Ectodermal cell (in vitro differentiated cells): ENCODE measurements around the gene FAM200C.
"Not testable (repeated sequence)": the region's sequence is repeated elsewhere in the genome, so short reads cannot be mapped to it uniquely, and the experiment has no call there.

Source experiments
- H3K27ac ChIP-seq: 2 replicates; pipeline ENCODE4 v1.7.0; 2013; ENCODE audit warnings: mild to moderate bottlenecking, low read depth, low read length; ENCODE audit not compliant: insufficient read depth, poor library complexity, severe bottlenecking
- H3K27me3 ChIP-seq: 2 replicates; pipeline ENCODE4 v1.7.0; 2013; ENCODE audit warnings: mild to moderate bottlenecking, low read length; ENCODE audit not compliant: insufficient read depth, control insufficient read depth, poor library complexity, severe bottlenecking
- H3K36me3 ChIP-seq: one replicate; pipeline ENCODE4 v1.7.0; 2013; ENCODE audit warnings: low read length; ENCODE audit not compliant: control insufficient read depth, insufficient read depth
- H3K4me1 ChIP-seq: one replicate; pipeline ENCODE4 v1.7.0; 2013; ENCODE audit warnings: low read length; ENCODE audit not compliant: control insufficient read depth, insufficient read depth
- H3K4me3 ChIP-seq: 2 replicates; pipeline ENCODE4 v1.7.0; 2013; ENCODE audit warnings: low read depth, low read length, control low read depth; ENCODE audit not compliant: insufficient read depth
- H3K9me3 ChIP-seq: 2 replicates; pipeline ENCODE4 v1.7.0; 2013; ENCODE audit warnings: mild to moderate bottlenecking, low read length, moderate library complexity; ENCODE audit not compliant: control insufficient read depth
- WGBS, 2 experiments: methylation state at CpG; one replicate each; pipeline ENCODE4 v1.1.7; 2013; ENCODE audit warnings: missing lambda C conversion rate in 2 of 2; 5-methylcytosine and 5-hydroxymethylcytosine counted together

Gene FAM200C

GRCh38 chr5:160438316-160439204 lies 38.7 kb upstream of the FAM200C start:
- Histone ChIP-seq H3K9me3 (no peaks in the 10 kb centered on the region), H3K36me3 (no peaks in the 10 kb centered on the region), H3K4me1 (peaks cover 1% of the 10 kb centered on the region), H3K27me3 (no peaks in the 10 kb centered on the region), H3K27ac (no peak overlapping the region), H3K4me3 (peak overlapping the region; percentile 18)
- 18 to 19% methylated on average over 18 of the region's 18 CpGs for WGBS, 2 experiments

- peaks cover 7% of the 10 kb centered on the region for H3K4me1 ChIP-seq
- H3K27ac ChIP-seq, result no peak overlapping the region
- no peaks in the 10 kb centered on the region for H3K36me3 ChIP-seq
- no peak overlapping the region for H3K4me3 ChIP-seq
- H3K9me3 ChIP-seq, result no peaks in the 10 kb centered on the region
- H3K27me3 ChIP-seq, result no peaks in the 10 kb centered on the region
Observed at GRCh38 chr5:160437271-160437670, 37.4 kb upstream of the FAM200C start.

- H3K27ac ChIP-seq, H3K36me3 ChIP-seq, H3K4me3 ChIP-seq, H3K9me3 ChIP-seq, H3K27me3 ChIP-seq, H3K4me1 ChIP-seq: not testable (repeated sequence)
- WGBS, 2 experiments, result 60 to 72% methylated on average over 6 of the region's 6 CpGs
Observed at GRCh38 chr5:160436661-160437060, 36.8 kb upstream of the FAM200C start.

- Histone ChIP-seq H3K36me3 (no peaks in the 10 kb centered on the region), H3K9me3 (no peaks in the 10 kb centered on the region), H3K4me1 (peaks cover 7% of the 10 kb centered on the region), H3K27me3 (no peaks in the 10 kb centered on the region), H3K4me3 (no peak overlapping the region), H3K27ac (no peak overlapping the region)
- 92 to 99% methylated on average over 4 of the region's 4 CpGs for WGBS, 2 experiments
Observed at GRCh38 chr5:160436017-160436416, 36.2 kb upstream of the FAM200C start.

- WGBS, 2 experiments, result 90 to 91% methylated on average over 1 of the region's 1 CpG
- Histone ChIP-seq H3K9me3 (no peaks in the 10 kb centered on the region), H3K4me1 (peaks cover 7% of the 10 kb centered on the region), H3K36me3 (no peaks in the 10 kb centered on the region), H3K27ac (no peak overlapping the region), H3K4me3 (no peak overlapping the region), H3K27me3 (no peaks in the 10 kb centered on the region)
Observed at GRCh38 chr5:160435532-160435931, 35.7 kb upstream of the FAM200C start.

- no peaks in the 10 kb centered on the region for H3K27me3 ChIP-seq
- H3K9me3 ChIP-seq, result no peaks in the 10 kb centered on the region
- no peak overlapping the region for H3K27ac ChIP-seq
- H3K4me3 ChIP-seq, result no peak overlapping the region
- no peaks in the 10 kb centered on the region for H3K36me3 ChIP-seq
- peaks cover 7% of the 10 kb centered on the region for H3K4me1 ChIP-seq
- WGBS, 2 experiments, result 63 to 68% methylated on average over 9 of the region's 9 CpGs
Observed at GRCh38 chr5:160434022-160434531, 34.2 kb upstream of the FAM200C start.

- 90% methylated on average over 7 of the region's 7 CpGs for WGBS, 2 experiments
- Histone ChIP-seq H3K27me3 (no peaks in the 10 kb centered on the region), H3K4me1 (peaks cover 7% of the 10 kb centered on the region), H3K27ac (no peak overlapping the region), H3K36me3 (peaks cover 9% of the 10 kb centered on the region), H3K4me3 (no peak overlapping the region), H3K9me3 (no peaks in the 10 kb centered on the region)
Observed at GRCh38 chr5:160432787-160433186, 32.9 kb upstream of the FAM200C start.

GRCh38 chr5:160432196-160432595 lies 32.3 kb upstream of the FAM200C start:
- WGBS, 2 experiments, result 96% methylated on average over 4 of the region's 4 CpGs
- no peaks in the 10 kb centered on the region for H3K27me3 ChIP-seq
- H3K36me3 ChIP-seq, result peaks cover 11% of the 10 kb centered on the region
- H3K4me1 ChIP-seq, result peaks cover 7% of the 10 kb centered on the region
- no peak overlapping the region for H3K27ac ChIP-seq
- no peak overlapping the region for H3K4me3 ChIP-seq
- no peaks in the 10 kb centered on the region for H3K9me3 ChIP-seq

GRCh38 chr5:160427607-160428006 lies 27.8 kb upstream of the FAM200C start:
- Histone ChIP-seq H3K9me3 (no peaks in the 10 kb centered on the region), H3K27ac (no peak overlapping the region), H3K4me3 (no peak overlapping the region), H3K27me3 (no peaks in the 10 kb centered on the region), H3K4me1 (peaks cover 6% of the 10 kb centered on the region), H3K36me3 (peaks cover 17% of the 10 kb centered on the region)
- 94 to 95% methylated on average over 4 of the region's 4 CpGs for WGBS, 2 experiments

GRCh38 chr5:160423099-160423498 lies 23.2 kb upstream of the FAM200C start:
- 62% methylated on average over 2 of the region's 2 CpGs for WGBS, 2 experiments
- H3K27ac ChIP-seq, result no peak overlapping the region
- no peaks in the 10 kb centered on the region for H3K9me3 ChIP-seq

More at GRCh38 chr5:160423099-160423498, 23.2 kb upstream of the FAM200C start:
- Histone ChIP-seq H3K27me3 (no peaks in the 10 kb centered on the region), H3K4me1 (peaks cover 10% of the 10 kb centered on the region), H3K36me3 (peaks cover 11% of the 10 kb centered on the region), H3K4me3 (peak overlapping the region; percentile 66)
